ENCODE measurements around the gene SPATA9. TPM values are rescaled to one million over a fixed set of nuclear protein-coding genes. Genes with fewer than 3 reads are reported as not detected.

Gene SPATA9
- total RNA-seq, 1 donor from 2014 or later = not detected

DNA sequence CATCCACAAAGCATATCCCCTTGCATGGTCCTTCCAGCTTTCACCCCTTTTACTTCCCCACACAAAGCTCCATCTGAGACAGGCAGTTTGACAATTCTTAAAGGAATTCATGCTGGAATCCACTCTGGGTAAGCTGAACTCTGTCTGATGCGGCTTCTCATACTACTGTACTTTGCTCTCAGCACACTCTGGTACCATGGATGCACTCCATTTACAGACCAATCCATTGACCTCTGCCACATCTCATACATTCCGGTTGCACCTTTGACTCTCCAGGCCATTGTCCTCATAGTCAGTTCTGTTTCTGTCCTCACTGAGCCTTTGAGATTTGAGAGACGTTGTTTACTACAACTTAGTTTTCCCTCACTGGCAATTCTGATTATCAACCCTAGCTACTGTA lies 12.2 kb downstream of the SPATA9 start:
- TF ChIP-seq, protein P1, sequence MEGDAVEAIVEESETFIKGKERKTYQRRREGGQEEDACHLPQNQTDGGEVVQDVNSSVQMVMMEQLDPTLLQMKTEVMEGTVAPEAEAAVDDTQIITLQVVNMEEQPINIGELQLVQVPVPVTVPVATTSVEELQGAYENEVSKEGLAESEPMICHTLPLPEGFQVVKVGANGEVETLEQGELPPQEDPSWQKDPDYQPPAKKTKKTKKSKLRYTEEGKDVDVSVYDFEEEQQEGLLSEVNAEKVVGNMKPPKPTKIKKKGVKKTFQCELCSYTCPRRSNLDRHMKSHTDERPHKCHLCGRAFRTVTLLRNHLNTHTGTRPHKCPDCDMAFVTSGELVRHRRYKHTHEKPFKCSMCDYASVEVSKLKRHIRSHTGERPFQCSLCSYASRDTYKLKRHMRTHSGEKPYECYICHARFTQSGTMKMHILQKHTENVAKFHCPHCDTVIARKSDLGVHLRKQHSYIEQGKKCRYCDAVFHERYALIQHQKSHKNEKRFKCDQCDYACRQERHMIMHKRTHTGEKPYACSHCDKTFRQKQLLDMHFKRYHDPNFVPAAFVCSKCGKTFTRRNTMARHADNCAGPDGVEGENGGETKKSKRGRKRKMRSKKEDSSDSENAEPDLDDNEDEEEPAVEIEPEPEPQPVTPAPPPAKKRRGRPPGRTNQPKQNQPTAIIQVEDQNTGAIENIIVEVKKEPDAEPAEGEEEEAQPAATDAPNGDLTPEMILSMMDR (conservative IDR thresholded peaks at IDR 0.05; ENCODE audit: low read depth, low read length) = no peak
- no peak for DNase-seq (ENCODE audit: low read depth)
- H3K4me3 ChIP-seq (ENCODE audit: low read depth, low read length) = no peak overlapping the region

DNA sequence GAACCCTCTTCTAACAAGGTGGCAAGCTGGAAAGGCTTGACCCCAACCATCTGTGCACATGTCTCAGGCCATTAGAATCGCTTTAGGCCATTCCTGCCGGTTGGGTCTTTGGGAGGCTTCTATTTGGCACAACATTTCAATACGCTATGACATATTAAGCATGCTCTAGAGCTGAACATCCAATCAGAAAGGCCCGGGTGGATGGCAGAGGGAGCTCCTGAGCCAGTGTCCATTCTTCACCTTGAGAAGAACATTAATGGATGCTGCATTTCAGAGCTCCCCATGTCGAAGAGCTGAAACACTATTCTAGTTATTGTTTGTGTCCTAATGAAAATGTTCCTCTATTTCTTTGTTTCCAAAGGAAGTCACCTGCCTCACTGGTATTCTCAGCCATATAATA lies 12.8 kb downstream of the SPATA9 start:
- no peak for DNase-seq (ENCODE audit: low read depth)
- H3K4me3 ChIP-seq (ENCODE audit: low read depth, low read length) = no peak overlapping the region
- TF ChIP-seq, protein P1 (conservative IDR thresholded peaks at IDR 0.05; ENCODE audit: low read depth, low read length) = no peak

DNA sequence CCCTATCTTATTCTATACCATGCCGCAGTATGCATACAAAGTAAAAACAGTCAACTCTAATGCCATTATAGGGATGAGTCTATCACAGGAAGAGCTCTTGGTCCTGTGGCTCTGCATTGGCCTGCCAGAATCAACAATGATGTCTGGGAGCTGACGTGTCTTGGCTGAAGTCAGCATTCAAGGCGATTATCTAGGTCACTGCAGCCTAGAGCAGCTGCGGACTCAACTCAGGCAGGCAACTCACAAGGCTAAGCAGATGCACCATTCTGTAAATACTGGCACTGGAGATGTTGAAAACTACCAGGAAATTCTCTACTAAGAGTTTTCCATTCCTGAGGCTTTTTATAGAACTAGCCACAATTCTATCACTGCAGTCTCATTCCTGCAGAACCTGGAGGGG lies 13.3 kb downstream of the SPATA9 start:
- no peak overlapping the region for H3K4me3 ChIP-seq (ENCODE audit: low read depth, low read length)
- DNase-seq (ENCODE audit: low read depth) = no peak
- TF ChIP-seq, protein P1 (conservative IDR thresholded peaks at IDR 0.05; ENCODE audit: low read depth, low read length) = no peak

DNA sequence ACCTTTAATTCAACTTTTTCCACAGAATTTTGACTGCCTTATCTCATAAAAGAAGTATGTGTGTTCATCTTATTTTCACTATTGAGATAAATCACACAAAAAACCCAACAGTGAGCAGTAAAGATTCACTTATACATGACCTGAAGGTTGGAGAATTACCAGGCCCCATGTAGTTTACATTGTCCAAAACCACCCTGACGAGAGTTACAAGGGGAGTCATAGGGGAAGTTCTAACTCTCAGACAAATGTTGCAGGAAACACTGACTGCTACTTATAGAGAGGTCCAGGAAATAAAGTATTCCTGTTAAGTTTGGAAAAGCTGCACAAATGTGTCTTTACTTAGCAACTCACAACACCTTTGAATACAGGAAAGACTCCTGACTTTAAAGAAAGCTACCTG lies 14.1 kb downstream of the SPATA9 start:
- TF ChIP-seq, protein P1 (conservative IDR thresholded peaks at IDR 0.05; ENCODE audit: low read depth, low read length) = no peak
- H3K4me3 ChIP-seq (ENCODE audit: low read depth, low read length) = no peak overlapping the region
- no peak for DNase-seq (ENCODE audit: low read depth)

DNA sequence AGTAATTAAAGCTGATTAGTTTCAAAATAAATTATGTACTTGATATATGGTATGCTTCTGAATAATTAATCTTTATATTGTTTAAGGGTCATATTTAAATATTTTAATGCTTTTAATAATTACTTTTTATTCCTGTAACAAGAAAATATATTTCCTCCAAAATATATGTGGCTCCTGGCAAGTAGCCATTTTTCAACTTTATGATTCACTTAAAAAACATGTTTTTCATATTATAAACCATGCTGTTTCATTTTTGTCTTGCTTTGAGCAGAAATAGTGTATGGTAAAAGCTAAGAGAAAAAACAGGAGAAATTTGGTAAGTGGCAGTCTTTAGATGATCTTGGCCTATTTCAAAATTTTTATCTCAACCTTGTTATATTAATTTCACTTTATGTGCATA lies 14.6 kb downstream of the SPATA9 start:
- TF ChIP-seq, protein P1 (conservative IDR thresholded peaks at IDR 0.05; ENCODE audit: low read depth, low read length) = no peak
- no peak for DNase-seq (ENCODE audit: low read depth)
- no peak overlapping the region for H3K4me3 ChIP-seq (ENCODE audit: low read depth, low read length)

DNA sequence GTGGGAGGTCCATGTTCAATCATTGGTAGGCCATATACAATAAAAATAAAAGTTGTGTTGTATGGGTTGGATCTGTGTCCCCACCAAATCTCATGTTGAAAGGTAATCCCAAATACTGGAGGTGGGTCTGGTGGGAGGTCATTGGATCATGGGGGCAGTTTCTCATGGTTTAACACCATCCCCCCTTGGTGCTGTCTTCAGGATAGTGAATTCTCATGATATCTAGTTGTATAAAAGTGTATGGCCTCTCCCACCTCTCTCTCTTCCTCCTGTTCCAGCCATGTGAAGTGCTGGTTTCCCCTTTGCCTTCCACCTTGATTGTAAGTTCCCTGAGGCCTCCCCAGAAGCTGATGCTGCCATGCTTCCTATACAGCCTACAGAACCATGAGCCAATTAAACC lies 15.1 kb downstream of the SPATA9 start:
- no peak overlapping the region for H3K4me3 ChIP-seq (ENCODE audit: low read depth, low read length)
- DNase-seq (ENCODE audit: low read depth) = no peak
- TF ChIP-seq, protein P1 (conservative IDR thresholded peaks at IDR 0.05; ENCODE audit: low read depth, low read length) = no peak

DNA sequence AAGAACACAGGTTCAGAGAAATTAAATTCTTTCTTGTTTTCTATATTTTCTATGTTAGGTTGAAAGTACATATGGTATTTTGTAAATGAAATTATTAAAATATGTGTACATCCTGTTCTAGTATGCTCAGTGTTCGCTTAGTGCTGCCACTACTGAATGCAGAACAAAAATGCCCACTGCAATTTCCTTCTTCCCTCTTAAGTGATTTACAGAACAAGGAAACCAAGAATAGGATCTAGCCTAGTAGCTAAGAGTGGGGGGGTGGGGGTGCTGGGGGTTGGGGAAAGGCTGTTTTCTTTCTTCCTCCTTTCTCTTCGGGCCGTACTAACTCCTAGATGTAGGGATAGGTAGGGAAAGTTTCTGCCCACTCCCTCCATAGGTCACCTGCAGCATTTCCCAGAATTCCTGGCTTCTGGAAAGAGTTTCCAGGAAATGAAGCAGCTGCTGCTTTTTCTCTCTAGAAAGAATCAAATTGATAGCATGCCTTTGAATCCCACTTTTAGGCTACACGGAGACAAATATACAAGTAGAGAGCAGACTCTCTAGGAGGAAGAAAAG lies 15.7 kb downstream of the SPATA9 start:
- DNase-seq (ENCODE audit: low read depth) = no peak
- TF ChIP-seq, protein P1 (conservative IDR thresholded peaks at IDR 0.05; ENCODE audit: low read depth, low read length) = no peak
- no peak overlapping the region for H3K4me3 ChIP-seq (ENCODE audit: low read depth, low read length)
